GM19463 (cell line): Measurements from ENCODE around the gene MANEAL.
"Not testable (repeated sequence)": the region's sequence is repeated elsewhere in the genome, so short reads cannot be mapped to it uniquely, and the experiment has no call there.

ENCODE experiments used
- ATAC-seq: cut with Tn5 transposase; IDR thresholded peaks from one replicate; pipeline ENCODE4 v1.9.1; 2021; ENCODE audit warnings: mild to moderate bottlenecking, moderate library complexity; ENCODE audit not compliant: unreplicated experiment

MANEAL gene

GRCh38 chr1:37793773-37794371, at the start of gene MANEAL:
Gene MANEAL, plus strand, starts transcription at chr1:37793847. Its CDS starts 336 bp downstream, at chr1:37794183.
- ATAC-seq, result no peak

- no peak for ATAC-seq
These were observed 46.8 kb upstream of the MANEAL start for GRCh38 chr1:37746806-37747205.

- no peak for ATAC-seq
These were observed 45.1 kb upstream of the MANEAL start for GRCh38 chr1:37748565-37748964.

- ATAC-seq, result no peak
These were observed 41.4 kb upstream of the MANEAL start for GRCh38 chr1:37752213-37752582.

- no peak for ATAC-seq
These were observed 40.8 kb upstream of the MANEAL start for GRCh38 chr1:37752583-37753471.

GRCh38 chr1:37753473-37754321, 40.0 kb upstream of the MANEAL start:
- ATAC-seq, result no peak

- no peak for ATAC-seq
These were observed 38.4 kb upstream of the MANEAL start for GRCh38 chr1:37755290-37755689.

- ATAC-seq, result no peak
These were observed 37.6 kb upstream of the MANEAL start for GRCh38 chr1:37755951-37756560.

GRCh38 chr1:37759451-37759850, 34.2 kb upstream of the MANEAL start:
- ATAC-seq, result no peak

GRCh38 chr1:37761416-37762095, 32.1 kb upstream of the MANEAL start:
- ATAC-seq, result no peak

- no peak for ATAC-seq
These were observed 31.1 kb upstream of the MANEAL start for GRCh38 chr1:37762516-37762915.

- ATAC-seq, result no peak
These were observed 29.7 kb upstream of the MANEAL start for GRCh38 chr1:37763791-37764413.

GRCh38 chr1:37764414-37764825, 29.2 kb upstream of the MANEAL start:
- ATAC-seq, result no peak

- ATAC-seq, result no peak
These were observed 28.7 kb upstream of the MANEAL start, which contains the start of gene EPHA10 for GRCh38 chr1:37764888-37765441. Gene EPHA10, minus strand, starts transcription at chr1:37765120. Its CDS starts 54 bp downstream, at chr1:37765066.

- ATAC-seq, result no peak
These were observed 27.6 kb upstream of the MANEAL start for GRCh38 chr1:37765916-37766664.

GRCh38 chr1:37767488-37767887, 26.2 kb upstream of the MANEAL start:
- no peak for ATAC-seq

GRCh38 chr1:37771440-37771839, 22.2 kb upstream of the MANEAL start:
- not testable (repeated sequence) for ATAC-seq

GRCh38 chr1:37776946-37777516, 16.6 kb upstream of the MANEAL start:
- ATAC-seq, result no peak
